ENCODE results near the gene HIVEP2.

HIVEP2 gene

DNA sequence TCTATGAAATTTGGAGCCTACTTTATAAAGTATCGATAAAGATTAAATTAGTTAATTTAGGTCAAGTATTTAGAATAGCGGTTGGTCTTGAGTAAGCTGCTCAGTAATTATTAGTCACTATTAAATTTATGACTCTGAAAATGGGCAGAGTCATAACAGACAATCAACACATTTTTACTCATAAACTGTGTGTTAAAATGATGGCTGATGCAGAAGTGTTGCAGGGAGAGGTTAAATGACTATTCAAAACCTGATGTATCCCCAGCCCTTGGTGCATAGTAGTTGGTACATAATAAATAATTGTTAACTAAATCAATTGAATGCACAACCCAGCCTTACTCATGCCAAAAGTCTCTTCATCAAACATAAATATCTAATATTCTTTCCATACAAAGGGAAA, 30.6 kb downstream of the HIVEP2 start:
- TF ChIP-seq, protein P1, sequence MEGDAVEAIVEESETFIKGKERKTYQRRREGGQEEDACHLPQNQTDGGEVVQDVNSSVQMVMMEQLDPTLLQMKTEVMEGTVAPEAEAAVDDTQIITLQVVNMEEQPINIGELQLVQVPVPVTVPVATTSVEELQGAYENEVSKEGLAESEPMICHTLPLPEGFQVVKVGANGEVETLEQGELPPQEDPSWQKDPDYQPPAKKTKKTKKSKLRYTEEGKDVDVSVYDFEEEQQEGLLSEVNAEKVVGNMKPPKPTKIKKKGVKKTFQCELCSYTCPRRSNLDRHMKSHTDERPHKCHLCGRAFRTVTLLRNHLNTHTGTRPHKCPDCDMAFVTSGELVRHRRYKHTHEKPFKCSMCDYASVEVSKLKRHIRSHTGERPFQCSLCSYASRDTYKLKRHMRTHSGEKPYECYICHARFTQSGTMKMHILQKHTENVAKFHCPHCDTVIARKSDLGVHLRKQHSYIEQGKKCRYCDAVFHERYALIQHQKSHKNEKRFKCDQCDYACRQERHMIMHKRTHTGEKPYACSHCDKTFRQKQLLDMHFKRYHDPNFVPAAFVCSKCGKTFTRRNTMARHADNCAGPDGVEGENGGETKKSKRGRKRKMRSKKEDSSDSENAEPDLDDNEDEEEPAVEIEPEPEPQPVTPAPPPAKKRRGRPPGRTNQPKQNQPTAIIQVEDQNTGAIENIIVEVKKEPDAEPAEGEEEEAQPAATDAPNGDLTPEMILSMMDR (IDR thresholded peaks at IDR 0.05) = no peak

DNA sequence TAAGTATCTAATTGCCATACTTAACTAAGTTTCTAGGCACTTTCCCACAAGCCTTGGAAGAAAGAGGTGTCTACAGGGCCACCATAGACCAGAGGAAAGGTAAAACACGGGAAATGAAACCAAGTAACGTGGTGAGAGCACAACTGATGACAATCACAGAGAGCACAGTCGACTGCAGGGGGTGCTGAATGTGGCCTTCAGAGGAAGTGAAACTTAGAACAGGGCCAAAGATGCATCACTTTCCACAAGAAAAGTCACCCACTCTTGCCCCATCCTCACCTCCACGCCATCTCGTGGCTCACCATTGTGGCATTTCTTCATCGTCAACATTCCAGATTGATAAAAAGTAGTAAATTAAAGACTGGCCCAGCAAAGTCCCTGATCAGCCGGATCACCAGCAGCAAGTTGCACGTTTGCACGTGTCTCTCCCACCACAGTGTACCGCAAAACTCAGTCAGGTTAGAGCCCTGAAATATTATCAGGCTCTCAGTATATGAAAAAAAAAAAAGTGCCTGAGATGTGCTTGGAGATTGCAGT, 31.4 kb downstream of the HIVEP2 start:
- TF ChIP-seq, protein P1 (IDR thresholded peaks at IDR 0.05) = no peak

DNA sequence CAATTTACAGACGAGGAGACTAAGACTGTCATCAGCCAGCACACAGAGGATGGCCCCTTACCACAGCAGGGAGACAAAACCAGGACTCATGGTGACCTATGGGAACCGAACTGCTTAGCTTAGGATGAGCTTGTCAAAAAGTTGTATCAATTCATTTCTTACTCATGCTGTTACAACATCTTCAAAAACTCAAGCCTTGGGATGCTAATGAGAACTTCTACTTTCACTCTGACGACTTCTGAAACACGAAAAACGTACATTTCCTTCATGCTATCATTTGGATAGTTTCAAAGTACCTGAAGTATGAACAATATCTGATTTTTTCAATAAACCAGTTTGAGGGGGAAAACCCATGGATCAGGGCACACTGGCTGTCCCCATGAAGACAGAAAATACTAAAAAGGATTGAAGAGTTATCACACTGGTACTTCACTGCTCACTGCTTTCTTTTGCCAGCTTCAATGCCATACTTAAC, 31.9 kb downstream of the HIVEP2 start:
- TF ChIP-seq, protein P1 (IDR thresholded peaks at IDR 0.05) = no peak

DNA sequence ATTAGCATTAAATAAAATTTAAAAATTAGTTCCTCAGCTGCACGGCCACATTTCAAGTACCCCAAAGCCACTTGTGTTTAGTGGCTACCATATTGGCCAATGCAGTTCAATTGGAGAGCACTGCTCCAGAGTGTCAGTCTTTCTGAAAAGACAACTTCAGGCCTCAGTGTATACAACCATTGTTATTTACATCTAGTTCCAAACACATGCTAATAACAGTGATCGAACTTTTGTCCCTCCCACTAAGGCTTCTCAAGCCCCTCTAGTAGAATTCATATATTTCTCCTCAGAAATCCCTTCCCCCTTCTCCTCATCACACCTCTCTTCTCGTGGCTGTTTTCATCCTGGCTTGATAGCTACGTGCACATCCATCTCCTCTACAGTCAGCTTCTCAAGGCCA, 32.9 kb downstream of the HIVEP2 start:
- TF ChIP-seq, protein P1 (IDR thresholded peaks at IDR 0.05) = no peak

DNA sequence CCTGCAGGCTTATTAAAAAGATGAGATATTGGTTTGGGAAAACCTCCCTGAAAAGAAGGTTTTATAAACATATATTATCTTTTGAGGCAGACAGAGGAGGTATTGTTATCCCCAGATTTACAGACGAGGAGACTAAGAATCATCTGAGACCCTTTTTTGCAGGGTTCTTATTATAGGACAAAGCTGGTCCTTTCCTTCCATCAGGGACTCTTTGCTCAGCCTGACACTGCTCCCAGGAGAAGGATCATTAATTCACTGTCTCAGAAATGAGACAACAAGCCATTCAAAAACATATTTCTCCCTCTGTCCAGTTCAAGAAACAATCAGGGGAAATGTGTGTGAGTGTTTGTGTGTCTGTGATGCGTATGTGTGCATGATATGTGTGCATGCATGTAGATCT, 33.5 kb downstream of the HIVEP2 start:
- TF ChIP-seq, protein P1 (IDR thresholded peaks at IDR 0.05) = no peak

DNA sequence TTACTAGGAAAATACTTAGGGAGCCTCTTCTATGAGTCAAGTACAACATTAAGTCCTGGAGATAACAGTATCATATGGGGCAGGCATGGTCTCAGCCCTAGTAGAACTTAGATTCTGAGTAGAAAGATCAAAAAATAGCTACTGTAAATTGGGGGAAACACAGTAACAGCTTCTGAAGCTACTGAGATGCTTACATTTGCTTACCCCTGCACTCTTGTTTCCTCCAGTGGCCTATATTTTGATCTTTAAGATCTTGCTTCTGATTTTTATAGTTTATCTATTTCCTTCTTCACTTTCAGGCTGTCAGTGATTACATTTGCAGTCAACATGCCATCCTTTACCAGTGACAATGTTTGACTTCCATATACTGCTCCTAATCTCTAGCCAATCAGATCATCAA, 35.3 kb downstream of the HIVEP2 start:
- TF ChIP-seq, protein P1 (IDR thresholded peaks at IDR 0.05) = no peak

DNA sequence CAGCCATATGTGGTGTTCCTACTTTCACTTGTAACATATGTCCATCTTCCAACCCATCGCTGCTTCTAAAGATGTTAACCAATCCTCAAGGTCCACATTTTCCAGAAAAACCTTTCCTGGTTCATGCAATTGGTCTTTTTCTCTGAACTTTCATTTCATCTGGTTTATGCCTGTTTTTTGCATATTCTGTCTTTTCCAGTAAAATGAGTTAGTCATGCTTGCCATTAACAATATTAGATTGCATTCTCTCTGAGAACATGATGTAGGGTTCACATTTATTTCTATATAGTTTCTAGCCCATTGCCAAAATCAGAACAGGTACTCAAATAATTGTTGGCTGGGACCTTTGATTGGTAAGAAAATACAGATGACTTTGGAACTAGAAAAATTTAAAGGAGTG, 36.7 kb downstream of the HIVEP2 start:
- TF ChIP-seq, protein P1 (IDR thresholded peaks at IDR 0.05) = no peak

DNA sequence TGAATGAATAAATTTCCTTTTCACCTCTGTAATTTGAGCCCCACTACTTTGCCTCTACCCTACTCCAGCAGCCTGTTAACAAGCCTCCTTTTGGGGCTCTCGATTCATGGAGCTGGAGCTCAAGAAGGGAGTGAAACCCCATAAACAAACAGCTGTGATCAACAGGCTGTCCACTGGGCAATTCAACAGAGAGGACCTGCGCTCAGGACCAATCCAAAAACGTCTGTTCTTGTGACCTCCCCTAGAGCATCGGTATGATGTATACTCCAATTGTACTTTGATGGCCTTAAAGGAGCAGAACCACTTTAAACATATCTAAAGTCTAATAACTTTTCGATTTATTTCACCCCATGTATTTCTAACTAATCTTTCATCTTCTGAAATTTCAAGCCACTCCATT, 37.4 kb downstream of the HIVEP2 start:
- TF ChIP-seq, protein P1 (IDR thresholded peaks at IDR 0.05) = no peak

Measured in LNCAP (cell line).